Sigmoid colon (tissue), 4 donors: ENCODE results near the gene ALMS1.

Experiments
- EP300 ChIP-seq, 4 donors: sonication (generic); formaldehyde crosslinking; IDR thresholded peaks; one replicate each; pipeline ENCODE4 v1.6.1; 2017; ENCODE audit warnings: antibody characterized with exemption in 4 of 4
- POLR2A ChIP-seq, 2 donors: fragments of 450-650 bp; IDR thresholded peaks; one replicate each; pipeline ENCODE4 v1.6.1; 2016; ENCODE audit warnings: antibody characterized with exemption in 2 of 2, mild to moderate bottlenecking in 2 of 2, moderate library complexity in 2 of 2
- POLR2AphosphoS5 ChIP-seq, 4 donors: sonication (generic); formaldehyde crosslinking; IDR thresholded peaks; one replicate each; pipeline ENCODE4 v1.6.1; 2017; ENCODE audit warnings: antibody characterized with exemption in 4 of 4
- TF ChIP-seq, protein P1 (sequence below), 4 experiments: fragments of 450-650 bp in 3 of 4; fragments of 200-600 bp in 1 of 4; IDR thresholded peaks; one replicate each; pipeline ENCODE4 v1.5.1; 2016 to 2019; ENCODE audit warnings: antibody characterized with exemption in 4 of 4, mild to moderate bottlenecking in 3 of 4, moderate library complexity in 2 of 4

DNA sequence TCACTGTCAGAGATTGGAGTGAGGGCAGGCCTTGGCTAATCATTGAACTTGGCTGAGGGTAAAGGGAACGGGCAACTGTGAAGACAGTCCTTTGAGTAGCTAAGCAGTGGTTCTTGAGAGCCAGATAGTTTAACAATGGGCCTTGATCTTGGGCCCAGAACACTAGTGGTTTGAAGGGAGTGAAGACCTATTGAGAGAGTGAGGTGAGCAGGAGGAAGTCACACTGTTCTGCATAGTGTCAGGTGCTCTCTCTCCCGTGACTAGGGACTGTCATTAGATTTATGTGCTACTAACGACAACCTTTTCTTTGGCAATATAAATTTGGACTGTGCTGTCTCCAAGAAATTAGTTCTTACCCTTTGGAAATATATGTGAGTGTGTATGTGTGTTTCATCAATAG, 44.6 kb upstream of the ALMS1 start:
- TF ChIP-seq, protein P1, sequence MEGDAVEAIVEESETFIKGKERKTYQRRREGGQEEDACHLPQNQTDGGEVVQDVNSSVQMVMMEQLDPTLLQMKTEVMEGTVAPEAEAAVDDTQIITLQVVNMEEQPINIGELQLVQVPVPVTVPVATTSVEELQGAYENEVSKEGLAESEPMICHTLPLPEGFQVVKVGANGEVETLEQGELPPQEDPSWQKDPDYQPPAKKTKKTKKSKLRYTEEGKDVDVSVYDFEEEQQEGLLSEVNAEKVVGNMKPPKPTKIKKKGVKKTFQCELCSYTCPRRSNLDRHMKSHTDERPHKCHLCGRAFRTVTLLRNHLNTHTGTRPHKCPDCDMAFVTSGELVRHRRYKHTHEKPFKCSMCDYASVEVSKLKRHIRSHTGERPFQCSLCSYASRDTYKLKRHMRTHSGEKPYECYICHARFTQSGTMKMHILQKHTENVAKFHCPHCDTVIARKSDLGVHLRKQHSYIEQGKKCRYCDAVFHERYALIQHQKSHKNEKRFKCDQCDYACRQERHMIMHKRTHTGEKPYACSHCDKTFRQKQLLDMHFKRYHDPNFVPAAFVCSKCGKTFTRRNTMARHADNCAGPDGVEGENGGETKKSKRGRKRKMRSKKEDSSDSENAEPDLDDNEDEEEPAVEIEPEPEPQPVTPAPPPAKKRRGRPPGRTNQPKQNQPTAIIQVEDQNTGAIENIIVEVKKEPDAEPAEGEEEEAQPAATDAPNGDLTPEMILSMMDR (IDR thresholded peaks at IDR 0.05) = no peak
- TF ChIP-seq POLR2A (IDR thresholded peaks at IDR 0.05) (no peak), POLR2AphosphoS5 (IDR thresholded peaks at IDR 0.05) (no peak), EP300 (IDR thresholded peaks at IDR 0.05) (no peak)
